DND-41 (cell line): ENCODE data around the gene ARL8B.

Experiments used
- ATAC-seq: fragments of 200-7000 bp; cut with Tn5 transposase; 3 replicates; pipeline ENCODE4 v1.9.1; 2021; ENCODE audit warnings: low read depth; ENCODE audit not compliant: insufficient read depth
- DNase-seq: peaks from one replicate; pipeline ENCODE4 v3.0.0-alpha.2; 2020
- H2AFZ ChIP-seq: 2 replicates; pipeline ENCODE4 v1.6.0; 2012; ENCODE audit warnings: low read depth, low read length
- H3K27ac ChIP-seq: 2 replicates; pipeline ENCODE4 v1.5.1; 2012; ENCODE audit warnings: low read length, inconsistent platforms
- H3K27me3 ChIP-seq: fragments of 200-600 bp; sonication (generic); 2 replicates; pipeline ENCODE4 v1.6.0; 2012; ENCODE audit warnings: low read length, mild to moderate bottlenecking, inconsistent platforms; ENCODE audit not compliant: insufficient read depth, poor library complexity
- H3K36me3 ChIP-seq: 2 replicates; pipeline ENCODE4 v1.5.1; 2012; ENCODE audit warnings: low read length, inconsistent platforms; ENCODE audit not compliant: insufficient read depth
- H3K4me1 ChIP-seq: 2 replicates; pipeline ENCODE4 v1.5.1; 2012; ENCODE audit warnings: mild to moderate bottlenecking, low read length; ENCODE audit not compliant: insufficient read depth
- H3K4me2 ChIP-seq: 2 replicates; pipeline ENCODE4 v1.6.0; 2012; ENCODE audit warnings: mild to moderate bottlenecking, moderate library complexity, low read length, inconsistent platforms; ENCODE audit not compliant: insufficient read depth
- H3K4me3 ChIP-seq, 2 experiments: fragments of 200-600 bp in 1 of 2; shearing (Covaris generic) in 1 of 2; 2 replicates each; pipeline ENCODE4 v1.5.1; 2012 to 2016; ENCODE audit warnings: inconsistent platforms in 2 of 2, low read length in 2 of 2, mild to moderate bottlenecking in 2 of 2, low read depth in 1 of 2, moderate library complexity in 1 of 2
- H3K79me2 ChIP-seq: 2 replicates; pipeline ENCODE4 v1.6.0; 2012; ENCODE audit warnings: low read length, inconsistent platforms; ENCODE audit not compliant: insufficient read depth
- H3K9ac ChIP-seq: 2 replicates; pipeline ENCODE4 v1.6.0; 2012; ENCODE audit warnings: low read depth, mild to moderate bottlenecking, inconsistent platforms, low read length, moderate library complexity
- H3K9me3 ChIP-seq: 2 replicates; pipeline ENCODE4 v1.5.1; 2012; ENCODE audit warnings: low read length, moderate library complexity, mild to moderate bottlenecking, inconsistent platforms; ENCODE audit not compliant: insufficient read depth, severe bottlenecking
- H4K20me1 ChIP-seq: 2 replicates; pipeline ENCODE4 v1.6.0; 2012; ENCODE audit warnings: low read length; ENCODE audit not compliant: insufficient read depth
- CTCF ChIP-seq: IDR thresholded peaks from 2 replicates; pipeline ENCODE4 v1.5.1; 2012; ENCODE audit warnings: borderline replicate concordance, low read length, moderate library complexity, mild to moderate bottlenecking; ENCODE audit not compliant: poor library complexity, severe bottlenecking; ENCODE audit errors: extremely low read depth
- EZH2 ChIP-seq: IDR thresholded peaks from 3 replicates; pipeline ENCODE4 v1.6.1; 2012; ENCODE audit warnings: borderline replicate concordance, low read depth, mild to moderate bottlenecking, moderate library complexity, low read length, inconsistent platforms; ENCODE audit not compliant: severe bottlenecking

ARL8B gene

GRCh38 chr3:5226783-5227182 is 104.7 kb downstream of the ARL8B start:
- Histone ChIP-seq H3K9me3 (no peaks in the 10 kb centered on the region), H3K27me3 (no peaks in the 10 kb centered on the region), H2AFZ (no peak overlapping the region), H3K79me2 (no peaks in the 10 kb centered on the region), H3K36me3 (0 out of 2 replicates have a peak, but pooled peaks cover under 1% of the 10 kb centered on the region), H3K4me2 (no peak overlapping the region), H3K27ac (no peak overlapping the region), H3K9ac (no peak overlapping the region), H4K20me1 (no peaks in the 10 kb centered on the region), H3K4me3 (no peak overlapping the region), H3K4me1 (no peaks in the 10 kb centered on the region)
- ATAC-seq (0 out of 3 replicates have a peak, but pooled peaks have one; percentile 29), DNase-seq (no peak)
- TF ChIP-seq EZH2 (no peak), CTCF (peak; percentile 66)

- no peak overlapping the region for H3K9ac ChIP-seq
- no peaks in the 10 kb centered on the region for H3K4me1 ChIP-seq
- no peak for ATAC-seq
- no peak overlapping the region for H3K4me2 ChIP-seq
- no peaks in the 10 kb centered on the region for H3K79me2 ChIP-seq
- H3K27ac ChIP-seq = no peak overlapping the region
- H3K4me3 ChIP-seq = no peak overlapping the region
- no peaks in the 10 kb centered on the region for H3K36me3 ChIP-seq
- no peaks in the 10 kb centered on the region for H3K9me3 ChIP-seq
- no peaks in the 10 kb centered on the region for H3K27me3 ChIP-seq
- TF ChIP-seq EZH2 (no peak), CTCF (no peak)
- H4K20me1 ChIP-seq = no peaks in the 10 kb centered on the region
- H2AFZ ChIP-seq = no peak overlapping the region
- no peak for DNase-seq
These were observed 105.7 kb downstream of the ARL8B start for GRCh38 chr3:5227812-5228211.

- no peak for ATAC-seq
- Histone ChIP-seq H4K20me1 (no peaks in the 10 kb centered on the region), H3K36me3 (no peaks in the 10 kb centered on the region)
These were observed 107.3 kb downstream of the ARL8B start for GRCh38 chr3:5229414-5229813.

More at GRCh38 chr3:5229414-5229813, 107.3 kb downstream of the ARL8B start:
- TF ChIP-seq EZH2 (no peak), CTCF (no peak)
- H2AFZ ChIP-seq = no peak overlapping the region
- H3K4me2 ChIP-seq = no peak overlapping the region
- H3K4me1 ChIP-seq = no peaks in the 10 kb centered on the region
- H3K27me3 ChIP-seq = no peaks in the 10 kb centered on the region
- DNase-seq = no peak
- no peak overlapping the region for H3K9ac ChIP-seq
- no peak overlapping the region for H3K4me3 ChIP-seq
- no peak overlapping the region for H3K27ac ChIP-seq
- no peaks in the 10 kb centered on the region for H3K79me2 ChIP-seq
- H3K9me3 ChIP-seq = no peaks in the 10 kb centered on the region
